ENCODE results near the gene CORO2B. TPM values are rescaled to one million over a fixed set of nuclear protein-coding genes. Genes with fewer than 3 reads are reported as not detected.
A peak's percentile ranks its signal among the peaks of the same experiment; 100 is the strongest.

Gene CORO2B
- polyA plus RNA-seq, 1 donor: 5.4 TPM

- no peaks in the 10 kb centered on the region for H3K9me3 ChIP-seq (ENCODE audit: control insufficient read depth, low read depth, low read length)
- H3K4me1 ChIP-seq (ENCODE audit: control insufficient read depth, insufficient read depth, low read length): peaks cover 15% of the 10 kb centered on the region
- DNase-seq: peak in 1 of 2 donors; percentile 22
- no peak overlapping the region for H3K27ac ChIP-seq (ENCODE audit: low read length)
- WGBS (ENCODE audit: insufficient coverage, low lambda C conversion rate): 80% methylated on average over 2 of the region's 15 CpGs
- H3K4me3 ChIP-seq (ENCODE audit: low read length): no peak overlapping the region
- H3K27me3 ChIP-seq (ENCODE audit: control insufficient read depth, insufficient read depth, low read length): peaks cover 3% of the 10 kb centered on the region
- no peaks in the 10 kb centered on the region for H3K36me3 ChIP-seq (ENCODE audit: control insufficient read depth, insufficient read depth, low read length)
These were observed 152.4 kb downstream of the CORO2B start for GRCh38 chr15:68730976-68731897.

GRCh38 chr15:68732451-68732850, 153.7 kb downstream of the CORO2B start:
- Histone ChIP-seq H3K27ac (ENCODE audit: low read length) (no peak overlapping the region), H3K27me3 (ENCODE audit: control insufficient read depth, insufficient read depth, low read length) (no peaks in the 10 kb centered on the region), H3K4me1 (ENCODE audit: control insufficient read depth, insufficient read depth, low read length) (peaks cover 15% of the 10 kb centered on the region), H3K4me3 (ENCODE audit: low read length) (no peak overlapping the region), H3K36me3 (ENCODE audit: control insufficient read depth, insufficient read depth, low read length) (no peaks in the 10 kb centered on the region), H3K9me3 (ENCODE audit: control insufficient read depth, low read depth, low read length) (no peaks in the 10 kb centered on the region)
- no peak for DNase-seq
- no CpG with 5 or more reads among the region's 2 CpGs for WGBS (ENCODE audit: insufficient coverage, low lambda C conversion rate)

- H3K4me1 ChIP-seq (ENCODE audit: control insufficient read depth, insufficient read depth, low read length): peaks cover 15% of the 10 kb centered on the region
- no peaks in the 10 kb centered on the region for H3K9me3 ChIP-seq (ENCODE audit: control insufficient read depth, low read depth, low read length)
- H3K36me3 ChIP-seq (ENCODE audit: control insufficient read depth, insufficient read depth, low read length): no peaks in the 10 kb centered on the region
- H3K4me3 ChIP-seq (ENCODE audit: low read length): no peak overlapping the region
- peak in 1 of 2 donors; percentile 20 for DNase-seq
- no peak overlapping the region for H3K27ac ChIP-seq (ENCODE audit: low read length)
- WGBS (ENCODE audit: insufficient coverage, low lambda C conversion rate): no CpG with 5 or more reads among the region's 6 CpGs
- H3K27me3 ChIP-seq (ENCODE audit: control insufficient read depth, insufficient read depth, low read length): no peaks in the 10 kb centered on the region
These were observed 154.9 kb downstream of the CORO2B start for GRCh38 chr15:68733666-68734065.

GRCh38 chr15:68734352-68734751, 155.6 kb downstream of the CORO2B start:
- H3K27ac ChIP-seq (ENCODE audit: low read length): peak overlapping the region; percentile 4
- H3K36me3 ChIP-seq (ENCODE audit: control insufficient read depth, insufficient read depth, low read length): no peaks in the 10 kb centered on the region
- peaks cover 15% of the 10 kb centered on the region for H3K4me1 ChIP-seq (ENCODE audit: control insufficient read depth, insufficient read depth, low read length)
- H3K27me3 ChIP-seq (ENCODE audit: control insufficient read depth, insufficient read depth, low read length): no peaks in the 10 kb centered on the region
- H3K4me3 ChIP-seq (ENCODE audit: low read length): no peak overlapping the region
- peak; percentile 55 to 64 for DNase-seq
- H3K9me3 ChIP-seq (ENCODE audit: control insufficient read depth, low read depth, low read length): no peaks in the 10 kb centered on the region

GRCh38 chr15:68734881-68735280, 156.1 kb downstream of the CORO2B start:
- Histone ChIP-seq H3K4me1 (ENCODE audit: control insufficient read depth, insufficient read depth, low read length) (peaks cover 15% of the 10 kb centered on the region), H3K27me3 (ENCODE audit: control insufficient read depth, insufficient read depth, low read length) (no peaks in the 10 kb centered on the region), H3K27ac (ENCODE audit: low read length) (peak overlapping the region; percentile 4), H3K4me3 (ENCODE audit: low read length) (no peak overlapping the region), H3K36me3 (ENCODE audit: control insufficient read depth, insufficient read depth, low read length) (no peaks in the 10 kb centered on the region), H3K9me3 (ENCODE audit: control insufficient read depth, low read depth, low read length) (no peaks in the 10 kb centered on the region)
- no peak for DNase-seq

GRCh38 chr15:68735610-68736009, 156.8 kb downstream of the CORO2B start:
- no peaks in the 10 kb centered on the region for H3K36me3 ChIP-seq (ENCODE audit: control insufficient read depth, insufficient read depth, low read length)
- H3K27ac ChIP-seq (ENCODE audit: low read length): no peak overlapping the region
- no peak overlapping the region for H3K4me3 ChIP-seq (ENCODE audit: low read length)
- H3K9me3 ChIP-seq (ENCODE audit: control insufficient read depth, low read depth, low read length): no peaks in the 10 kb centered on the region
- no peak for DNase-seq
- no peaks in the 10 kb centered on the region for H3K27me3 ChIP-seq (ENCODE audit: control insufficient read depth, insufficient read depth, low read length)
- H3K4me1 ChIP-seq (ENCODE audit: control insufficient read depth, insufficient read depth, low read length): peaks cover 15% of the 10 kb centered on the region

GRCh38 chr15:68739390-68740080, 160.7 kb downstream of the CORO2B start:
- WGBS (ENCODE audit: insufficient coverage, low lambda C conversion rate): no CpG with 5 or more reads among the region's 6 CpGs
- no peak overlapping the region for H3K4me3 ChIP-seq (ENCODE audit: low read length)
- no peaks in the 10 kb centered on the region for H3K27me3 ChIP-seq (ENCODE audit: control insufficient read depth, insufficient read depth, low read length)
- no peak overlapping the region for H3K27ac ChIP-seq (ENCODE audit: low read length)
- peaks cover 3% of the 10 kb centered on the region for H3K4me1 ChIP-seq (ENCODE audit: control insufficient read depth, insufficient read depth, low read length)
- no peaks in the 10 kb centered on the region for H3K9me3 ChIP-seq (ENCODE audit: control insufficient read depth, low read depth, low read length)
- H3K36me3 ChIP-seq (ENCODE audit: control insufficient read depth, insufficient read depth, low read length): no peaks in the 10 kb centered on the region
- no peak for DNase-seq

GRCh38 chr15:68743256-68743655, 164.5 kb downstream of the CORO2B start:
- no peaks in the 10 kb centered on the region for H3K4me1 ChIP-seq (ENCODE audit: control insufficient read depth, insufficient read depth, low read length)
- H3K36me3 ChIP-seq (ENCODE audit: control insufficient read depth, insufficient read depth, low read length): no peaks in the 10 kb centered on the region
- no peaks in the 10 kb centered on the region for H3K27me3 ChIP-seq (ENCODE audit: control insufficient read depth, insufficient read depth, low read length)
- DNase-seq: no peak
- no peak overlapping the region for H3K4me3 ChIP-seq (ENCODE audit: low read length)
- 73% methylated on average over 3 of the region's 3 CpGs for WGBS (ENCODE audit: insufficient coverage, low lambda C conversion rate)
- no peak overlapping the region for H3K27ac ChIP-seq (ENCODE audit: low read length)
- H3K9me3 ChIP-seq (ENCODE audit: control insufficient read depth, low read depth, low read length): no peaks in the 10 kb centered on the region

GRCh38 chr15:68749365-68749764, 170.6 kb downstream of the CORO2B start:
- no peaks in the 10 kb centered on the region for H3K27me3 ChIP-seq (ENCODE audit: control insufficient read depth, insufficient read depth, low read length)
- H3K4me1 ChIP-seq (ENCODE audit: control insufficient read depth, insufficient read depth, low read length): no peaks in the 10 kb centered on the region
- no peaks in the 10 kb centered on the region for H3K9me3 ChIP-seq (ENCODE audit: control insufficient read depth, low read depth, low read length)
- no peak overlapping the region for H3K27ac ChIP-seq (ENCODE audit: low read length)
- 93% methylated on average over 3 of the region's 7 CpGs for WGBS (ENCODE audit: insufficient coverage, low lambda C conversion rate)
- DNase-seq: no peak
- H3K4me3 ChIP-seq (ENCODE audit: low read length): no peak overlapping the region
- H3K36me3 ChIP-seq (ENCODE audit: control insufficient read depth, insufficient read depth, low read length): no peaks in the 10 kb centered on the region

- Histone ChIP-seq H3K4me3 (ENCODE audit: low read length) (no peak overlapping the region), H3K9me3 (ENCODE audit: control insufficient read depth, low read depth, low read length) (no peaks in the 10 kb centered on the region), H3K27ac (ENCODE audit: low read length) (no peak overlapping the region), H3K27me3 (ENCODE audit: control insufficient read depth, insufficient read depth, low read length) (peaks cover 2% of the 10 kb centered on the region), H3K36me3 (ENCODE audit: control insufficient read depth, insufficient read depth, low read length) (no peaks in the 10 kb centered on the region), H3K4me1 (ENCODE audit: control insufficient read depth, insufficient read depth, low read length) (no peaks in the 10 kb centered on the region)
- no CpG with 5 or more reads among the region's 2 CpGs for WGBS (ENCODE audit: insufficient coverage, low lambda C conversion rate)
- DNase-seq: no peak
These were observed 171.0 kb downstream of the CORO2B start for GRCh38 chr15:68749793-68750192.

- H3K27me3 ChIP-seq (ENCODE audit: control insufficient read depth, insufficient read depth, low read length): peaks cover 3% of the 10 kb centered on the region
- H3K4me1 ChIP-seq (ENCODE audit: control insufficient read depth, insufficient read depth, low read length): no peaks in the 10 kb centered on the region
- no peak overlapping the region for H3K27ac ChIP-seq (ENCODE audit: low read length)
- H3K9me3 ChIP-seq (ENCODE audit: control insufficient read depth, low read depth, low read length): no peaks in the 10 kb centered on the region
- no peak overlapping the region for H3K4me3 ChIP-seq (ENCODE audit: low read length)
- DNase-seq: no peak
- H3K36me3 ChIP-seq (ENCODE audit: control insufficient read depth, insufficient read depth, low read length): no peaks in the 10 kb centered on the region
These were observed 172.8 kb downstream of the CORO2B start for GRCh38 chr15:68751622-68752021.

Data from large intestine (tissue), 3 donors.